H1 (cell line): ENCODE data around the gene TMEM255A. TPM values are rescaled to one million over a fixed set of nuclear protein-coding genes. Genes with fewer than 3 reads are reported as not detected.

Experiments
- CTCF ChIA-PET: fragments of 300-600 bp; sonication (Branson Sonifier 250); formaldehyde crosslinking; loops from one replicate; lab custom pipeline; 2021; ENCODE audit not compliant: partially characterized antibody; lab: Charles Lee
- POLR2A ChIA-PET: fragments of 300-600 bp; sonication (Branson Sonifier 250); formaldehyde crosslinking; loops from one replicate; lab custom pipeline; 2021; ENCODE audit warnings: inconsistent platforms; ENCODE audit not compliant: partially characterized antibody; lab: Charles Lee
- DNase-seq, 2 experiments: peaks; one replicate each; pipeline versions ENCODE4 v3.0.0 to v3.0.0-alpha.2; 2010 to 2022; ENCODE audit warnings: low spot score in 2 of 2, low read depth in 1 of 2, mixed read lengths in 1 of 2
- FAIRE-seq: peaks from 2 replicates; lab custom pipeline; 2011; peaks lifted over from hg19 to GRCh38; lab: Jason Lieb, UNC
- H2AFZ ChIP-seq: 2 replicates; pipeline ENCODE4 v1.8.1; 2012; ENCODE audit warnings: low read length, inconsistent platforms
- H2AK5ac ChIP-seq: 2 replicates; pipeline ENCODE4 v1.6.1; 2013; ENCODE audit warnings: low read depth, low read length
- H2BK120ac ChIP-seq: replicated peaks from 2 replicates; pipeline ENCODE3; 2013; ENCODE audit warnings: low read depth, low read length, inconsistent platforms
- H2BK12ac ChIP-seq: 2 replicates; pipeline ENCODE4 v1.6.1; 2013; ENCODE audit warnings: low read depth, low read length
- H2BK15ac ChIP-seq: 2 replicates; pipeline ENCODE4 v1.6.1; 2013; ENCODE audit warnings: low read length
- H2BK20ac ChIP-seq: 2 replicates; pipeline ENCODE4 v1.6.1; 2013; ENCODE audit warnings: low read length
- H2BK5ac ChIP-seq: 2 replicates; pipeline ENCODE4 v1.6.1; 2013; ENCODE audit warnings: low read depth, low read length
- H3K14ac ChIP-seq: 2 replicates; pipeline ENCODE4 v1.6.1; 2013; ENCODE audit warnings: inconsistent platforms; ENCODE audit not compliant: insufficient read length
- H3K18ac ChIP-seq: 2 replicates; pipeline ENCODE4 v1.6.1; 2013; ENCODE audit warnings: low read length; ENCODE audit errors: extremely low read depth
- H3K23ac ChIP-seq: 2 replicates; pipeline ENCODE4 v1.6.1; 2013; ENCODE audit warnings: inconsistent platforms; ENCODE audit not compliant: insufficient read length
- H3K23me2 ChIP-seq: 2 replicates; pipeline ENCODE4 v1.6.1; 2013; ENCODE audit warnings: low read depth, low read length
- H3K27ac ChIP-seq: 2 replicates; pipeline ENCODE4 v1.6.1; 2011; ENCODE audit warnings: low read depth, low read length, inconsistent platforms
- H3K27me3 ChIP-seq, 4 experiments: replicated peaks in 1 of 4; 1 replicate in 1 of 4; 2 replicates in 3 of 4; pipeline versions ENCODE4 v1.6.1 to v1.8.1; 2011 to 2013; ENCODE audit warnings: low read length in 3 of 4, mild to moderate bottlenecking in 3 of 4, inconsistent platforms in 2 of 4, mixed read lengths in 2 of 4, moderate library complexity in 1 of 4; ENCODE audit not compliant: control insufficient read depth in 3 of 4, insufficient read depth in 3 of 4; ENCODE audit errors: extremely low read depth in 1 of 4
- H3K36me3 ChIP-seq, 4 experiments: 2 replicates each; pipeline versions ENCODE4 v1.6.1 to v1.8.1; 2011 to 2013; ENCODE audit warnings: mild to moderate bottlenecking in 4 of 4, low read length in 3 of 4, moderate library complexity in 2 of 4, control low read depth in 1 of 4, inconsistent platforms in 1 of 4; ENCODE audit not compliant: insufficient read depth in 4 of 4, control insufficient read depth in 2 of 4
- H3K4ac ChIP-seq: replicated peaks from 2 replicates; pipeline ENCODE3; 2013; ENCODE audit warnings: low read length, low read depth, mixed read lengths, inconsistent platforms; ENCODE audit not compliant: insufficient read length
- H3K4me1 ChIP-seq, 4 experiments: replicated peaks in 1 of 4; 1 replicate in 1 of 4; 2 replicates in 3 of 4; pipeline versions ENCODE4 v1.6.1 to v1.8.1; 2011 to 2013; ENCODE audit warnings: low read length in 3 of 4, inconsistent platforms in 2 of 4, mixed read lengths in 1 of 4; ENCODE audit not compliant: insufficient read depth in 4 of 4, control insufficient read depth in 3 of 4
- H3K4me2 ChIP-seq, 2 experiments: 2 replicates each; pipeline versions ENCODE4 v1.6.1 to v1.8.1; 2011 to 2013; ENCODE audit warnings: low read depth in 2 of 2, low read length in 2 of 2, control low read depth in 1 of 2, inconsistent platforms in 1 of 2, mild to moderate bottlenecking in 1 of 2; ENCODE audit not compliant: insufficient read depth in 1 of 2
- H3K4me3 ChIP-seq, 4 experiments: fragments of 200-600, 300-600 bp in 1 of 4; sonication (generic), shearing (Covaris generic), sonication (Bioruptor Twin) in 1 of 4; 2 replicates each; pipeline versions ENCODE4 v1.5.1 to v1.8.1; 2011 to 2016; ENCODE audit warnings: low read length in 4 of 4, low read depth in 3 of 4, control low read depth in 2 of 4, inconsistent platforms in 2 of 4, mild to moderate bottlenecking in 2 of 4, mixed read lengths in 1 of 4, moderate library complexity in 1 of 4; ENCODE audit not compliant: insufficient read depth in 2 of 4; ENCODE audit errors: extremely low read depth in 1 of 4
- H3K56ac ChIP-seq: replicated peaks from 2 replicates; pipeline ENCODE3; 2013; ENCODE audit warnings: low read depth, mild to moderate bottlenecking, mixed read lengths, low read length, inconsistent platforms; ENCODE audit not compliant: insufficient read length
- H3K79me1 ChIP-seq: 2 replicates; pipeline ENCODE4 v1.6.1; 2013; ENCODE audit warnings: low read depth, low read length, control low read depth
- H3K79me2 ChIP-seq, 2 experiments: 2 replicates each; pipeline versions ENCODE4 v1.6.1 to v1.8.1; 2012 to 2013; ENCODE audit warnings: low read length in 2 of 2, mild to moderate bottlenecking in 2 of 2, inconsistent platforms in 1 of 2; ENCODE audit not compliant: insufficient read depth in 2 of 2, control insufficient read depth in 1 of 2
- H3K9ac ChIP-seq, 4 experiments: replicated peaks in 1 of 4; 1 replicate in 1 of 4; 2 replicates in 3 of 4; pipeline versions ENCODE4 v1.6.1 to v1.8.1; 2011 to 2013; ENCODE audit warnings: low read depth in 3 of 4, low read length in 3 of 4, control low read depth in 2 of 4, mild to moderate bottlenecking in 2 of 4, moderate library complexity in 2 of 4, inconsistent platforms in 1 of 4; ENCODE audit errors: extremely low read depth in 1 of 4
- H3K9me3 ChIP-seq, 2 experiments: 2 replicates each; pipeline versions ENCODE4 v1.6.1 to v1.8.1; 2012 to 2013; ENCODE audit warnings: mild to moderate bottlenecking in 2 of 2, moderate library complexity in 2 of 2, control low read depth in 1 of 2, inconsistent platforms in 1 of 2, low read depth in 1 of 2, low read length in 1 of 2, mixed read lengths in 1 of 2; ENCODE audit not compliant: insufficient read depth in 2 of 2
- H4K20me1 ChIP-seq, 2 experiments: replicated peaks in 1 of 2; 2 replicates each; pipeline versions ENCODE3 to v1.8.1; 2011 to 2013; ENCODE audit warnings: inconsistent platforms in 2 of 2, low read length in 2 of 2, mild to moderate bottlenecking in 1 of 2; ENCODE audit not compliant: insufficient read depth in 2 of 2, control insufficient read depth in 1 of 2
- H4K5ac ChIP-seq: 2 replicates; pipeline ENCODE4 v1.6.1; 2013; ENCODE audit warnings: low read length, low read depth, mixed read lengths, inconsistent platforms; ENCODE audit not compliant: insufficient read length
- H4K8ac ChIP-seq: 2 replicates; pipeline ENCODE4 v1.8.0; 2013; ENCODE audit warnings: mild to moderate bottlenecking, moderate library complexity, low read length, inconsistent platforms; ENCODE audit not compliant: insufficient read depth; ENCODE audit errors: extremely low read depth
- H4K91ac ChIP-seq: replicated peaks from 2 replicates; pipeline ENCODE3; 2013; ENCODE audit warnings: low read length, mixed read lengths, inconsistent platforms; ENCODE audit not compliant: insufficient read length
- BRCA1 ChIP-seq: IDR thresholded peaks from 2 replicates; pipeline ENCODE4 v1.6.1; 2012; ENCODE audit warnings: low read depth, low read length, improper control_type of control experiment
- CBX5 ChIP-seq: fragments of 300-800, 300-1000 bp; sonication (generic); IDR thresholded peaks from 2 replicates; pipeline ENCODE4 v1.7.1; 2016; ENCODE audit warnings: antibody characterized with exemption, low read length, low read depth
- CHD1 ChIP-seq: IDR thresholded peaks from 2 replicates; pipeline ENCODE4 v1.6.1; 2012; ENCODE audit warnings: low read depth, low read length, improper control_type of control experiment
- CREB1 ChIP-seq: IDR thresholded peaks from 2 replicates; pipeline ENCODE4 v1.6.1; 2012; ENCODE audit warnings: inconsistent platforms
- MAFK ChIP-seq: IDR thresholded peaks from 2 replicates; pipeline ENCODE4 v1.6.1; 2012; ENCODE audit warnings: low read depth, mild to moderate bottlenecking, improper control_type of control experiment, low read length
- POLR2A ChIP-seq, 2 experiments: IDR thresholded peaks; 1 replicate in 1 of 2; 2 replicates in 1 of 2; pipeline ENCODE4 v1.6.1; 2011; ENCODE audit warnings: low read depth in 2 of 2, low read length in 2 of 2, mild to moderate bottlenecking in 2 of 2; ENCODE audit errors: control extremely low read depth in 1 of 2
- SIRT6 ChIP-seq: IDR thresholded peaks from one replicate; pipeline ENCODE4 v1.7.1; 2012; ENCODE audit warnings: low read length, inconsistent platforms
- SP1 ChIP-seq: IDR thresholded peaks from 2 replicates; pipeline ENCODE4 v1.6.1; 2011; ENCODE audit warnings: low read depth, low read length
- YY1 ChIP-seq: IDR thresholded peaks from 2 replicates; pipeline ENCODE4 v1.6.1; 2011; ENCODE audit warnings: low read depth, mild to moderate bottlenecking, low read length
- WGBS, 2 experiments: shearing (Covaris generic) in 1 of 2; methylation state at CpG; one replicate each; pipeline versions ENCODE4 v1.1.6 to v1.1.7; 2013 to 2015; ENCODE audit warnings: low lambda C conversion rate in 2 of 2, mixed read lengths in 2 of 2, inconsistent platforms in 1 of 2, low coverage in 1 of 2, missing lambda C conversion rate in 1 of 2; ENCODE audit not compliant: insufficient replicate concordance in 2 of 2, insufficient coverage in 1 of 2, insufficient read length in 1 of 2; ENCODE audit errors: extremely low coverage in 1 of 2, missing lambda C conversion rate in 1 of 2; 5-methylcytosine and 5-hydroxymethylcytosine counted together
- polyA plus RNA-seq, 7 experiments: library from polyadenylated mRNA; depleted of rRNA in 3 of 7; stranded (reverse) in 5 of 7; unstranded in 2 of 7; fragments of >200 nt in 5 of 7; fragments of 200-250 nt in 2 of 7; gene quantifications; 1 replicate in 5 of 7; 2 replicates in 1 of 7; 4 replicates in 1 of 7; pipeline versions ENCODE4 v1.2.1 to v1.2.3, GENCODE V29; 2011 to 2013; ENCODE audit warnings: missing spikeins in 2 of 7, mixed read lengths in 2 of 7
- total RNA-seq: library from RNA; stranded (reverse); fragmentation: NEBNext Ultra II Directional; extraction: Animal tissue kit (Norgen Biotek cat#: 25700); gene quantifications from 2 replicates; pipeline ENCODE4 v1.2.1, GENCODE V29; 2021

The TMEM255A gene
- total and polyA plus RNA-seq, 2 of the 8 experiments (the other 6 are each of a cell fraction or from before 2014, with no cell fraction given) = 0.73 to 2.3 TPM

DNA sequence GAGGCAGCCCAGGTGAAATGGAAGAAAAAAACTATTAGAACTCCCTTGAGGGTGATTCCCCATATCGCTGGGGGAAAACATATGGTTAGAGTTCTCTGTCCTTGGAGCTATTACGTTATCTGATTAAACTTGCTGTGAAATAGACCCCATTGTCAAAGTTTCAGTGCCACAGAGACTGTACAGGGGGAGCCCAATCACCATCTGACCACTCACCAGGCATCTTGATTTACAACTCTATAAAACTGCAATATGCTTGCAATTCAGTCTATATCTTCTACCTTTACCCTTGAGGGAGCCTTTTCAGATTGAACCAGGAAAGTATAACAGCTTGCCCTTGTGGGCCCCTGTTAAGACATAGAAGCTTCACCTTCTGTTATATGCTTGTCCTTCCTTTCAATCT is 18.2 kb downstream of the TMEM255A start:
- no peak overlapping the region for H3K4me3 ChIP-seq
- ChIA-PET POLR2A (no interaction called here), CTCF (interaction anchor here (0.7 to 1.7 kb wide), 4 partner anchors 12 to 175 kb away, joined by 3 to 5 read pairs (median 4); no protein-coding TSS in a partner anchor)
- WGBS, 2 experiments = 87% methylated on average over 2 of the region's 2 CpGs; no CpG with 5 or more reads in 1 of the 2 experiments
- no peak overlapping the region for H3K27ac ChIP-seq
- H2BK20ac ChIP-seq = no peak overlapping the region
- H3K23ac ChIP-seq = no peak overlapping the region
- H4K8ac ChIP-seq = no peak overlapping the region
- no peaks in the 10 kb centered on the region for H3K9me3 ChIP-seq
- H3K79me1 ChIP-seq = no peaks in the 10 kb centered on the region
- no peaks in the 10 kb centered on the region for H3K4me1 ChIP-seq
- no peaks in the 10 kb centered on the region for H3K27me3 ChIP-seq
- no peak overlapping the region for H3K4me2 ChIP-seq
- H3K23me2 ChIP-seq = no peaks in the 10 kb centered on the region
- no peak overlapping the region for H2AFZ ChIP-seq
- H4K5ac ChIP-seq = no peak overlapping the region
- no peak overlapping the region for H3K9ac ChIP-seq
- no peak overlapping the region for H2BK15ac ChIP-seq
- H4K91ac ChIP-seq = no peak overlapping the region
- no peak overlapping the region for H3K4ac ChIP-seq
- H2AK5ac ChIP-seq = no peak overlapping the region
- DNase-seq (no peak), FAIRE-seq (no peak)
- H3K18ac ChIP-seq = no peak overlapping the region
- no peaks in the 10 kb centered on the region for H3K36me3 ChIP-seq
- H3K79me2 ChIP-seq = no peaks in the 10 kb centered on the region
- H4K20me1 ChIP-seq = no peaks in the 10 kb centered on the region
- no peak overlapping the region for H3K14ac ChIP-seq
- no peak overlapping the region for H2BK12ac ChIP-seq
- no peak overlapping the region for H2BK5ac ChIP-seq
- TF ChIP-seq MAFK (no peak), CBX5 (no peak), SP1 (no peak), CREB1 (no peak), YY1 (no peak), SIRT6 (no peak), CHD1 (no peak), BRCA1 (no peak), POLR2A (IDR thresholded peaks at IDR 0.05; ENCODE audit: control extremely low read depth in 1 of 2, low read depth in 2 of 2, low read length in 2 of 2) (no peak)
- no peak overlapping the region for H2BK120ac ChIP-seq
- H3K56ac ChIP-seq = no peak overlapping the region
